GM12865 (cell line): ENCODE data around the gene CD34.

Experiments
- DNase-seq: peaks from one replicate; pipeline ENCODE4 v3.0.0; 2010; ENCODE audit warnings: low read depth
- H3K4me3 ChIP-seq: 2 replicates; pipeline ENCODE4 v1.5.1; 2011; ENCODE audit warnings: mild to moderate bottlenecking, low read depth, low read length, control low read depth
- CTCF ChIP-seq: IDR thresholded peaks from 2 replicates; pipeline ENCODE4 v1.5.1; 2011; ENCODE audit warnings: low read length, control low read depth, low read depth, inconsistent platforms; ENCODE audit not compliant: insufficient read depth; ENCODE audit errors: missing control alignments

The CD34 gene

DNA sequence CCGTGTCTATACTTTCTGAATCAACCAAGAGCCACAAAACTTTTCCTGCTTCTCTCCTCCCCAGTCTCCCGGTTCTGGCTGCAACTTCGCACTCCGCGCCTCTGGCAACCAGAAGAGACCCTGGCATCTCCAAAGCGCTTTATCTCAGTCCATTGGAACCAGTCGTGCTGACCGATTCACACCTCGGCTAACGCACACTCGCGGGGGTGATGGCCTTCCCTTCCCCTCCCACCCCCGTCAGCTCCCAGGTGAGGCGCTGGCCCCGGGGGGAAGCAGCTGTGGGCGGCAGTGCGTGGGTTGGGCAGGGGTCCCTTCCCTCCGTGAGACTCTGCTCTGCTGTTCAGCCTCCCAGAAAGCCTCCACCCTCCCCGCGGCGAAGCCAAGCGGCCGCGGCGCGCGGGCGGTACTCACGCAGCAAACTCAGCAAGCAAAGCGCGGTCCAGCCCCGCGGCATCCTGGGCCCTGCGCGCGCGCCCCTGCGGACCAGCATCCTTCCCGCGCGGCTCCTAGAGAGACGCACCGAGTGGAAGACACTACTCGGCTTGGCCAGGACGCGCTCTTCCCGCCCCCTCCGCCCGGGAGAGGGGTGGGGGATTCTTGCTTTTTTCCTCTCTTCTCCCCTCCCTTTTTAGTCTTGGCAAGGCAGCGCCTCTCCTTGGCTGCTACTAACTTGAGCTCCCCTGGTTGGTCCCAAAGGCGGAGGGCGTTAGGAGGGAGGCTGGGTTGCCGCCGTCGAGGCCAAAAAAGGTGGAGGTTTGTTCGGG is at the start of gene CD34:
Gene CD34, minus strand, starts transcription at position 535 of the 764 bp plus-strand sequence. Its CDS starts 45 bp downstream, at position 490.
- no peak within 1 kb of the TSS for H3K4me3 ChIP-seq
- no peak for TF ChIP-seq CTCF
- DNase-seq: no peak

DNA sequence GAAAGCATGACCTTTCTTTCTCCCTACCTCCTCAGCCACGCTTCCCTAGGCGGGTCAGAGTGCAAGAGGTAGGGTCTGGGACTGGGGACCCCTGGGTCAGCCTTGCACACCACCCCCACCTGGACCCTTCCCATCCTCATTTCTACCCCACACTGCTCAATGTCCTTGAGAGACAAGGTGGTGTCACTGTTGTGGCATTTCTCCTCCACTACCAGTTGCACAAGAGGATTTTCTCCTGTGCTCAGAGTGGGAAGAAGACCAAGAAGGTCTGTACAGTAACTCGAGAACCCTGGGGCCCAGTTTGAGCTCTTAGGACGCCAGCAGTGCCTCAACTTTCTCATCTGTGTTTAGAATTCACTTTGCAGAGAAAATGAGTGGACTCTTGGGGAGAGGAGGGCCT is 49.4 kb upstream of the CD34 start:
- no peak for DNase-seq
- H3K4me3 ChIP-seq: no peak overlapping the region
- TF ChIP-seq CTCF: no peak

- no peak overlapping the region for H3K4me3 ChIP-seq
- no peak for TF ChIP-seq CTCF
Observed at GRCh38 chr1:207959910-207960309, 49.0 kb upstream of the CD34 start.

DNA sequence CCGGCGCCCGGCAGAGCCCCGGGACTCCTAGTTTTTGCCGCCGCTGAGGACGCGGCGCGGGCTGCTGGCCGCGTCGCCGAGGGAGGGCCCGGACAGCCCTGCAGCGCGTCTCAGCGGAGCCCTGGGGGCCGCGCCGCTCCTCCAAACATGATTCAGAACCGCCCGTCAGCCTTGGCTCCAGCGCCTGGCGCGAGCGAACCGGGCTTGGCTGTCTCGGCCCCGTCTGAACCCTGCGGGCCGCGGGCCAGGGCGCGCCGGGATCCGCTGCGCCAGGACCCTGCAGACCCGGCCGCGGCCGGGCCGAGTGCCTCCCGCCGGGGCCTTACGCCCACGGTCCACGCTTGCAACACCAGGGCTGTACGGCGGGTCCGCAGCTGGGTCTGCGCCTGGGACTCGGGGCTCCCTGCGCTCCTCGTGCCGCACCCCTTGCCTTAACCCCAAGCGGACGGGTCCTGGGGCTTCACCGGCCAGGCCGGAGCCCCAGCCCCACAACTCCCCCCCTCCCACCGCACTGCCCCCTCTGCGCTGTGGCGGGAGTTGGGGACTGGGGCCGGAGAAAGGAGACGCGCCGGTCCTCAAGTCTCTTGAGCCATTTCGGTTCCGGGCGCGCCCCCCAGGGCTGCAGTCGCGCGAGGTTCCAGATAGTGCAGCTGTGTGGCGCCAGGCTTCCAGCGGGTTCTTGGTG is 48.4 kb upstream of the CD34 start:
- DNase-seq: no peak
- H3K4me3 ChIP-seq: no peak overlapping the region
- TF ChIP-seq CTCF: no peak

More at GRCh38 chr1:207959910-207960309, 49.0 kb upstream of the CD34 start:
- no peak for DNase-seq

- DNase-seq: no peak
- H3K4me3 ChIP-seq: no peak overlapping the region
- no peak for TF ChIP-seq CTCF
Observed at GRCh38 chr1:207958376-207959139, 47.6 kb upstream of the CD34 start.

- no peak for TF ChIP-seq CTCF
- no peak overlapping the region for H3K4me3 ChIP-seq
- no peak for DNase-seq
Observed at GRCh38 chr1:207956986-207957385, 46.1 kb upstream of the CD34 start.
